A549 (cell line): ENCODE data around the gene SHROOM2. TPM values are rescaled to one million over a fixed set of nuclear protein-coding genes. Genes with fewer than 3 reads are reported as not detected.

Experiments used
- ATAC-seq, 2 experiments: fragments of 200-7000 bp in 1 of 2; fragments of >200 bp in 1 of 2; cut with Nextera tagmentation in 1 of 2; cut with Tn5 transposase in 1 of 2; 3 replicates each; pipeline versions ENCODE4 v1.8.0 to v1.9.1; 2018 to 2020; ENCODE audit warnings: mild to moderate bottlenecking in 1 of 2, moderate library complexity in 1 of 2
- CTCF ChIA-PET: fragments of 300-600 bp; sonication (Branson Sonifier 250); formaldehyde crosslinking; extraction: SDS; loops from one replicate; lab custom pipeline; 2021; ENCODE audit warnings: antibody characterized with exemption, inconsistent platforms; lab: Yijun Ruan, JAX
- POLR2A ChIA-PET: fragments of 350-600 bp; formaldehyde crosslinking; extraction: SDS; loops from one replicate; lab custom pipeline; 2021; ENCODE audit warnings: antibody characterized with exemption, inconsistent platforms; lab: Yijun Ruan, JAX
- DNase-seq, 2 experiments: peaks; one replicate each; pipeline versions ENCODE4 v3.0.0 to v3.0.0-alpha.2; 2011 to 2016; ENCODE audit warnings: low read depth in 1 of 2, low spot score in 1 of 2
- FAIRE-seq: peaks from 2 replicates; lab custom pipeline; 2011; peaks lifted over from hg19 to GRCh38; lab: Jason Lieb, UNC
- H3K27ac ChIP-seq, 2 experiments: fragments of >200 bp; sonication (Bioruptor Twin); formaldehyde crosslinking; 3 replicates each; pipeline ENCODE4 v1.5.1; 2016 to 2017
- H3K4me1 ChIP-seq: fragments of >200 bp; sonication (Bioruptor Twin); formaldehyde crosslinking; 3 replicates; pipeline ENCODE4 v1.6.1; 2016
- H3K4me2 ChIP-seq: fragments of >200 bp; sonication (Bioruptor Twin); formaldehyde crosslinking; 3 replicates; pipeline ENCODE4 v1.6.1; 2016
- H3K4me3 ChIP-seq: fragments of >200 bp; sonication (Bioruptor Twin); formaldehyde crosslinking; 3 replicates; pipeline ENCODE4 v1.5.1; 2016
- H3K9me3 ChIP-seq: fragments of >200 bp; sonication (Bioruptor Twin); formaldehyde crosslinking; 3 replicates; pipeline ENCODE4 v1.6.1; 2016
- EHF ChIP-seq: fragments of 250-450 bp; sonication (Bioruptor Pico); IDR thresholded peaks from 2 replicates; pipeline ENCODE4 v1.5.0; 2020; ENCODE audit warnings: mild to moderate bottlenecking
- ESRRA ChIP-seq: fragments of 150-350 bp; IDR thresholded peaks from 2 replicates; pipeline ENCODE4 v1.6.1; 2014; ENCODE audit warnings: mild to moderate bottlenecking, low read length, borderline replicate concordance
- FOSL2 ChIP-seq, 2 experiments: fragments of 450-650 bp in 1 of 2; fragments of >200 bp in 1 of 2; sonication (Bioruptor Twin) in 1 of 2; formaldehyde crosslinking; IDR thresholded peaks; 2 replicates each; pipeline versions ENCODE4 v1.5.0 to v1.6.1; 2016 to 2020; ENCODE audit warnings: mild to moderate bottlenecking in 1 of 2, moderate library complexity in 1 of 2
- FOXS1 ChIP-seq: fragments of 250-450 bp; sonication (Bioruptor Pico); IDR thresholded peaks from 2 replicates; pipeline ENCODE4 v1.5.0; 2020; ENCODE audit warnings: mild to moderate bottlenecking, moderate library complexity
- HDAC2 ChIP-seq: fragments of 200-600 bp; sonication (generic); IDR thresholded peaks from 2 replicates; pipeline ENCODE4 v1.6.1; 2016
- HOXB13 ChIP-seq: fragments of 250-450 bp; sonication (Bioruptor Pico); IDR thresholded peaks from 2 replicates; pipeline ENCODE4 v1.5.0; 2020; ENCODE audit warnings: low read depth, mild to moderate bottlenecking, moderate library complexity
- KDM1A ChIP-seq: fragments of 200-600 bp; sonication (generic); IDR thresholded peaks from 2 replicates; pipeline ENCODE4 v1.6.1; 2016; ENCODE audit warnings: low read depth, mild to moderate bottlenecking
- MAFK ChIP-seq: fragments of 450-650 bp; IDR thresholded peaks from 2 replicates; pipeline ENCODE4 v1.6.1; 2014; ENCODE audit not compliant: partially characterized antibody
- MYC ChIP-seq: IDR thresholded peaks from 2 replicates; pipeline ENCODE4 v1.6.1; 2012; ENCODE audit warnings: mild to moderate bottlenecking, inconsistent platforms, low read length, improper control_type of control experiment, borderline replicate concordance
- NPAS2 ChIP-seq: fragments of 250-450 bp; sonication (Bioruptor Pico); IDR thresholded peaks from 2 replicates; pipeline ENCODE4 v1.8.0; 2022; ENCODE audit warnings: mild to moderate bottlenecking, moderate library complexity, borderline replicate concordance
- NR3C1 ChIP-seq: fragments of >200 bp; sonication (Bioruptor Twin); formaldehyde crosslinking; IDR thresholded peaks from 3 replicates; pipeline ENCODE4 v1.6.1; 2017
- POLR2A ChIP-seq: IDR thresholded peaks from 2 replicates; pipeline ENCODE4 v1.6.1; 2012; ENCODE audit warnings: mild to moderate bottlenecking, low read length
- RARB ChIP-seq: fragments of 250-450 bp; sonication (Bioruptor Pico); IDR thresholded peaks from 2 replicates; pipeline ENCODE4 v1.8.0; 2021; ENCODE audit warnings: mild to moderate bottlenecking, moderate library complexity
- RCOR1 ChIP-seq: fragments of 150-350 bp; IDR thresholded peaks from 2 replicates; pipeline ENCODE4 v1.6.1; 2014; ENCODE audit warnings: antibody characterized with exemption, low read length, low read depth
- RNF2 ChIP-seq: fragments of 200-600 bp; sonication (generic); IDR thresholded peaks from 2 replicates; pipeline ENCODE4 v1.6.1; 2016; ENCODE audit warnings: low read depth, mild to moderate bottlenecking, antibody characterized with exemption, moderate library complexity, borderline replicate concordance
- SREBF2 ChIP-seq: fragments of 450-650 bp; IDR thresholded peaks from 2 replicates; pipeline ENCODE4 v1.6.1; 2014; ENCODE audit warnings: mild to moderate bottlenecking, moderate library complexity
- TP53 ChIP-seq: fragments of 250-450 bp; sonication (Bioruptor Pico); IDR thresholded peaks from 2 replicates; pipeline ENCODE4 v1.5.0; 2021; ENCODE audit warnings: mild to moderate bottlenecking, moderate library complexity
- WGBS: methylation state at CpG from one replicate; pipeline ENCODE4 v1.1.6; 2017; ENCODE audit errors: missing lambda C conversion rate; 5-methylcytosine and 5-hydroxymethylcytosine counted together
- polyA plus RNA-seq, 4 experiments: library from polyadenylated mRNA; depleted of rRNA in 3 of 4; stranded (reverse); fragments of >200 nt; fragmentation: RNase III in 1 of 4; extraction: RNeasy Plus Mini Kit Qiagen cat#74134 plus additional on column Dnase treatment in 1 of 4; gene quantifications; 2 replicates in 3 of 4; 3 replicates in 1 of 4; pipeline ENCODE4 v1.2.3, GENCODE V29; 2011 to 2017
- TF ChIP-seq, protein P1 (sequence below): fragments of 250-450 bp; sonication (Bioruptor Pico); IDR thresholded peaks from 2 replicates; pipeline ENCODE4 v1.5.0; 2021; ENCODE audit warnings: mild to moderate bottlenecking, moderate library complexity, borderline replicate concordance
- TF ChIP-seq, protein P2 (sequence below): IDR thresholded peaks from 2 replicates; pipeline ENCODE4 v1.6.1; 2012
- TF ChIP-seq, protein P3 (sequence below): fragments of 450-650 bp; IDR thresholded peaks from 2 replicates; pipeline ENCODE4 v1.6.1; 2014; ENCODE audit warnings: antibody characterized with exemption
- TF ChIP-seq, protein P4 (sequence below): IDR thresholded peaks from 2 replicates; pipeline ENCODE4 v1.6.1; 2012

Gene SHROOM2
- polyA plus RNA-seq, 2 of the 4 experiments (the other 2 are of a cell fraction): 0.12 to 0.27 TPM

DNA sequence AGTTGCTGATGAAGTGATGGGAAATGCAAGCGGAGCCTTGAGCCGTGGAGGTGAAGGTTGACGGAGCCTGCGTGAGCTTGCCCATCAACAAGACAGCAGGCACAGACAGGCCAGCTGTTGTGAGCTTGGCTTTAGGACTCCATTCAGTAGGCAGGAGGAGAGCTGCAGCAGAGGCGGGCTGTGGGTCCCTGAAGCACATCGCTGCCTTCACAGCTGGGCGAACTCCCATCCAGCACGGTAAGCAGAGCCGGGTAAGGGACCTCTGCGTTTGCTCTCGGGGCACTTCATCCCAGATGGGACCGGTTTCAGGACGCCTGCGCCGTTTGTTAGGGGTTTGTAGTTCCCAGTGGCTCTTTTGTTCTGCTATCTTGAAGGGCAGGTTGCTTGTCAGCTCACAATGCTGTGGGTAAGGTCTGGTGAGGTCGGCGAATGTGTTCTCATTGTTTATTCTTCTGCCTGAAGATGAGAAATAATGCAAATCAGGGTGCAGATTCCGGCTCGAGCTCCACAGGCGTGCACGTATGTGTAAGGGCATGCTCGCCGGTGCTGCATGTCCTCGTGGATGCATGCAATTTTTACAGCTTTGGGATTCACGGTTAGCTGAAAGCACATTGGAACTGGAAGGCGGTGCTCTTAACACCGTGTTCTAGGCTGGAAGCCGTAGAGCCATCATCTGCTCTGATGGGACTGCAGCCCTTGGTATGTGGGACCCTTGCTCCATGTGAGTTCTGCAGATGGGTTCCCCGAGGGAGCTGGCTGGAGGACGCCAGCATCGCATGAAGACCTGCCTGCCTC is 126.3 kb downstream of the SHROOM2 start:
- Histone ChIP-seq H3K4me2 (no peak overlapping the region), H3K4me3 (no peak overlapping the region), H3K4me1 (no peaks in the 10 kb centered on the region), H3K27ac (no peak overlapping the region), H3K9me3 (no peaks in the 10 kb centered on the region)
- CTCF ChIA-PET: interaction anchor here (0.8 kb wide), 1 partner anchor 18 kb away, joined by 4 read pairs; no protein-coding TSS in a partner anchor
- FAIRE-seq: no peak
- DNase-seq: no peak
- 46% methylated on average over 31 of the region's 31 CpGs for WGBS
- peak; percentile 34; a peak in 3 of 6 replicates for ATAC-seq
- TF ChIP-seq FOSL2 (IDR thresholded peaks at IDR 0.05): no peak
- no peak for TF ChIP-seq FOSL2 (CRISPR knock-in tag; IDR thresholded peaks at IDR 0.05)
- TF ChIP-seq MAFK: no peak
- no peak for TF ChIP-seq RNF2
- no peak for TF ChIP-seq EHF (CRISPR knock-in tag)
- TF ChIP-seq HDAC2: no peak
- no peak for TF ChIP-seq ESRRA
- TF ChIP-seq MYC: no peak
- TF ChIP-seq KDM1A: no peak
- TF ChIP-seq FOXS1 (CRISPR knock-in tag): no peak
- no peak for TF ChIP-seq NPAS2 (CRISPR knock-in tag)
- TF ChIP-seq, protein P1, sequence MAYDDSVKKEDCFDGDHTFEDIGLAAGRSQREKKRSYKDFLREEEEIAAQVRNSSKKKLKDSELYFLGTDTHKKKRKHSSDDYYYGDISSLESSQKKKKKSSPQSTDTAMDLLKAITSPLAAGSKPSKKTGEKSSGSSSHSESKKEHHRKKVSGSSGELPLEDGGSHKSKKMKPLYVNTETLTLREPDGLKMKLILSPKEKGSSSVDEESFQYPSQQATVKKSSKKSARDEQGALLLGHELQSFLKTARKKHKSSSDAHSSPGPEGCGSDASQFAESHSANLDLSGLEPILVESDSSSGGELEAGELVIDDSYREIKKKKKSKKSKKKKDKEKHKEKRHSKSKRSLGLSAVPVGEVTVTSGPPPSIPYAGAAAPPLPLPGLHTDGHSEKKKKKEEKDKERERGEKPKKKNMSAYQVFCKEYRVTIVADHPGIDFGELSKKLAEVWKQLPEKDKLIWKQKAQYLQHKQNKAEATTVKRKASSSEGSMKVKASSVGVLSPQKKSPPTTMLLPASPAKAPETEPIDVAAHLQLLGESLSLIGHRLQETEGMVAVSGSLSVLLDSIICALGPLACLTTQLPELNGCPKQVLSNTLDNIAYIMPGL (CRISPR knock-in tag): no peak
- TF ChIP-seq RARB (CRISPR knock-in tag): no peak
- no peak for TF ChIP-seq NR3C1
- TF ChIP-seq HOXB13 (CRISPR knock-in tag): no peak
- no peak for TF ChIP-seq TP53 (CRISPR knock-in tag)
- TF ChIP-seq, protein P2, sequence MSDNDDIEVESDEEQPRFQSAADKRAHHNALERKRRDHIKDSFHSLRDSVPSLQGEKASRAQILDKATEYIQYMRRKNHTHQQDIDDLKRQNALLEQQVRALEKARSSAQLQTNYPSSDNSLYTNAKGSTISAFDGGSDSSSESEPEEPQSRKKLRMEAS: no peak
- POLR2A ChIA-PET: no interaction called here

DNA sequence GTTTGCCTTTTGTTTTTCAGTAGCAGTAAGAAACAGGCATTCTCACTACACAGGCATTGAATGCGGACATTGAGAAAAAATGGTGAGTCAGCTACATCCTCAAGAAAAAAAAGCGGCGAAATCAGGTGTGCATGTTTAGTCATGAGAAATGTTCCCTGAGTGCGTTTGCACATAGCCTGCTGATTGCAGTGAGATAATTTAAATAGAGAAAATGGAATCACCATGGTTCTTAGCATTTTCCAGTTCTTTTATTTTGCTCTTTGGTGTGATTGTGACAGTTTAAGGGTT is 126.9 kb downstream of the SHROOM2 start:
- ChIA-PET CTCF (interaction anchor here (0.8 kb wide), 1 partner anchor 19 kb away, joined by 4 read pairs; no protein-coding TSS in a partner anchor), POLR2A (no interaction called here)
- ATAC-seq (no peak), FAIRE-seq (no peak), DNase-seq (no peak)
- no peaks in the 10 kb centered on the region for H3K9me3 ChIP-seq
- no peak overlapping the region for H3K27ac ChIP-seq
- 57% methylated on average over 4 of the region's 4 CpGs for WGBS
- TF ChIP-seq MAFK (peak; percentile 46), SREBF2 (no peak)
- no peak overlapping the region for H3K4me2 ChIP-seq
- no peaks in the 10 kb centered on the region for H3K4me1 ChIP-seq
- H3K4me3 ChIP-seq: no peak overlapping the region

DNA sequence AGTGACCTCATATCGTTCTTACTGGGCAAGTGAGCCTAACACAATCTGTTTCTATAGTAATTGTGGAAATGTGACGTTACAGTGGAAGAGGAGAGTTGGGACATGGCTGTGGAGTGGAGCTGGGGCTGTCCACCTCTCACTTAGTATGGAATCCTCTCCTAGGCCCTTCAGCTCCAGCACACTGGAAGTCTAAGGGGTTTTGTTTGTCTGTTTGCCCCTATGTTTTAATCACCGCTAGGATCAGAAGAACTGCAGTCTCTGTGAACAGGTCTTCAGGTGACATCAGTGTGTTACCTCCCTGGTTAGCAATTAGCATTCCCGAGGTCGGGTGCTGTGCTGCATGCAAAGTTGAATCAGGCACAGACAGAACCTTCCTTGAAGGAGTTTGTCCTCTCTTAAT is 131.6 kb downstream of the SHROOM2 start:
- Histone ChIP-seq H3K4me1 (no peaks in the 10 kb centered on the region), H3K27ac (no peak overlapping the region), H3K4me3 (no peak overlapping the region), H3K4me2 (no peak overlapping the region), H3K9me3 (no peaks in the 10 kb centered on the region)
- ATAC-seq (no peak), FAIRE-seq (no peak), DNase-seq (no peak)
- CTCF ChIA-PET: no interaction called here
- TF ChIP-seq, protein P3, sequence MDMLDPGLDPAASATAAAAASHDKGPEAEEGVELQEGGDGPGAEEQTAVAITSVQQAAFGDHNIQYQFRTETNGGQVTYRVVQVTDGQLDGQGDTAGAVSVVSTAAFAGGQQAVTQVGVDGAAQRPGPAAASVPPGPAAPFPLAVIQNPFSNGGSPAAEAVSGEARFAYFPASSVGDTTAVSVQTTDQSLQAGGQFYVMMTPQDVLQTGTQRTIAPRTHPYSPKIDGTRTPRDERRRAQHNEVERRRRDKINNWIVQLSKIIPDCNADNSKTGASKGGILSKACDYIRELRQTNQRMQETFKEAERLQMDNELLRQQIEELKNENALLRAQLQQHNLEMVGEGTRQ: no peak
- TF ChIP-seq, protein P4, sequence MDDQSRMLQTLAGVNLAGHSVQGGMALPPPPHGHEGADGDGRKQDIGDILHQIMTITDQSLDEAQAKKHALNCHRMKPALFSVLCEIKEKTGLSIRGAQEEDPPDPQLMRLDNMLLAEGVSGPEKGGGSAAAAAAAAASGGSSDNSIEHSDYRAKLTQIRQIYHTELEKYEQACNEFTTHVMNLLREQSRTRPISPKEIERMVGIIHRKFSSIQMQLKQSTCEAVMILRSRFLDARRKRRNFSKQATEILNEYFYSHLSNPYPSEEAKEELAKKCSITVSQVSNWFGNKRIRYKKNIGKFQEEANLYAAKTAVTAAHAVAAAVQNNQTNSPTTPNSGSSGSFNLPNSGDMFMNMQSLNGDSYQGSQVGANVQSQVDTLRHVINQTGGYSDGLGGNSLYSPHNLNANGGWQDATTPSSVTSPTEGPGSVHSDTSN: no peak
- no peak for TF ChIP-seq POLR2A
- TF ChIP-seq RCOR1: no peak
- 34% methylated on average over 5 of the region's 5 CpGs for WGBS
- POLR2A ChIA-PET: no interaction called here
